PFSK-1 (cell line): ENCODE data around the gene GAGE2A.
"Not testable (repeated sequence)": the region's sequence is repeated elsewhere in the genome, so short reads cannot be mapped to it uniquely, and the experiment has no call there.

Experiments used
- POLR2AphosphoS5 ChIP-seq: IDR thresholded peaks from 2 replicates; pipeline ENCODE4 v1.6.1; 2012; ENCODE audit warnings: low read depth, mild to moderate bottlenecking, control low read depth, low read length, moderate library complexity
- SIN3A ChIP-seq: IDR thresholded peaks from 2 replicates; pipeline ENCODE4 v1.6.1; 2012; ENCODE audit warnings: mild to moderate bottlenecking, low read length, moderate library complexity, borderline replicate concordance; ENCODE audit not compliant: insufficient read depth
- TF ChIP-seq, protein P1 (sequence below), 2 experiments: IDR thresholded peaks; 2 replicates each; pipeline versions ENCODE4 v1.6.1 to v1.8.0; 2011 to 2012; ENCODE audit warnings: low read depth in 2 of 2, low read length in 2 of 2, control low read depth in 1 of 2, inconsistent platforms in 1 of 2, mild to moderate bottlenecking in 1 of 2, moderate library complexity in 1 of 2; ENCODE audit not compliant: insufficient read depth in 1 of 2

DNA sequence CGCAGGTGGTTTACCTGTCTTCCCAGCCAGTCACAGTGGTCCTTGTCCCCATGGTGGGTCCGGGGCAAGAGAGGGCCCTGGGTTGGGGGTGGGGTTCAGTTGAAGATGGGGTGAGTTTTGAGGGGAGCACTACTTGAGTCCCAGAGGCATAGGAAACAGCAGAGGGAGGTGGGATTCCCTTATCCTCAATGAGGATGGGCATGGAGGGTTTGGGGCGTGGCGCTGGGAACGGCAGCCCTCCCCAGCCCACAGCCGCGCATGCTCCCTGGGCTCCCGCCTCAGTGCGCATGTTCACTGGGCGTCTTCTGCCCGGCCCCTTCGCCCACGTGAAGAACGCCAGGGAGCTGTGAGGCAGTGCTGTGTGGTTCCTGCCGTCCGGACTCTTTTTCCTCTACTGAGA is at the start of gene GAGE2A:
- TF ChIP-seq POLR2AphosphoS5, SIN3A: not testable (repeated sequence)
- TF ChIP-seq, protein P1, sequence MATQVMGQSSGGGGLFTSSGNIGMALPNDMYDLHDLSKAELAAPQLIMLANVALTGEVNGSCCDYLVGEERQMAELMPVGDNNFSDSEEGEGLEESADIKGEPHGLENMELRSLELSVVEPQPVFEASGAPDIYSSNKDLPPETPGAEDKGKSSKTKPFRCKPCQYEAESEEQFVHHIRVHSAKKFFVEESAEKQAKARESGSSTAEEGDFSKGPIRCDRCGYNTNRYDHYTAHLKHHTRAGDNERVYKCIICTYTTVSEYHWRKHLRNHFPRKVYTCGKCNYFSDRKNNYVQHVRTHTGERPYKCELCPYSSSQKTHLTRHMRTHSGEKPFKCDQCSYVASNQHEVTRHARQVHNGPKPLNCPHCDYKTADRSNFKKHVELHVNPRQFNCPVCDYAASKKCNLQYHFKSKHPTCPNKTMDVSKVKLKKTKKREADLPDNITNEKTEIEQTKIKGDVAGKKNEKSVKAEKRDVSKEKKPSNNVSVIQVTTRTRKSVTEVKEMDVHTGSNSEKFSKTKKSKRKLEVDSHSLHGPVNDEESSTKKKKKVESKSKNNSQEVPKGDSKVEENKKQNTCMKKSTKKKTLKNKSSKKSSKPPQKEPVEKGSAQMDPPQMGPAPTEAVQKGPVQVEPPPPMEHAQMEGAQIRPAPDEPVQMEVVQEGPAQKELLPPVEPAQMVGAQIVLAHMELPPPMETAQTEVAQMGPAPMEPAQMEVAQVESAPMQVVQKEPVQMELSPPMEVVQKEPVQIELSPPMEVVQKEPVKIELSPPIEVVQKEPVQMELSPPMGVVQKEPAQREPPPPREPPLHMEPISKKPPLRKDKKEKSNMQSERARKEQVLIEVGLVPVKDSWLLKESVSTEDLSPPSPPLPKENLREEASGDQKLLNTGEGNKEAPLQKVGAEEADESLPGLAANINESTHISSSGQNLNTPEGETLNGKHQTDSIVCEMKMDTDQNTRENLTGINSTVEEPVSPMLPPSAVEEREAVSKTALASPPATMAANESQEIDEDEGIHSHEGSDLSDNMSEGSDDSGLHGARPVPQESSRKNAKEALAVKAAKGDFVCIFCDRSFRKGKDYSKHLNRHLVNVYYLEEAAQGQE (IDR thresholded peaks at IDR 0.05; ENCODE audit: insufficient read depth in 1 of 2, low read depth in 2 of 2, low read length in 2 of 2): not testable (repeated sequence)
